T47D (cell line): Measurements from ENCODE around the gene KBTBD13.
A peak's percentile ranks its signal among the peaks of the same experiment; 100 is the strongest.

Experiments used
- DNase-seq, 2 experiments: peaks; one replicate each; pipeline versions ENCODE4 v3.0.0 to v3.0.0-alpha.2; 2011 to 2012; ENCODE audit warnings: low read depth in 1 of 2, low spot score in 1 of 2
- JUND ChIP-seq: IDR thresholded peaks from 2 replicates; pipeline ENCODE4 v1.6.1; 2012; ENCODE audit warnings: low read depth
- in situ Hi-C: cut with HindIII; loops from 2 replicates; pipeline ENCODE4 v1.10.0; 2016; ENCODE audit warnings: low sequenced_read_pairs, low pct_unique_long_range_greater_than_20kb

Gene KBTBD13

DNA sequence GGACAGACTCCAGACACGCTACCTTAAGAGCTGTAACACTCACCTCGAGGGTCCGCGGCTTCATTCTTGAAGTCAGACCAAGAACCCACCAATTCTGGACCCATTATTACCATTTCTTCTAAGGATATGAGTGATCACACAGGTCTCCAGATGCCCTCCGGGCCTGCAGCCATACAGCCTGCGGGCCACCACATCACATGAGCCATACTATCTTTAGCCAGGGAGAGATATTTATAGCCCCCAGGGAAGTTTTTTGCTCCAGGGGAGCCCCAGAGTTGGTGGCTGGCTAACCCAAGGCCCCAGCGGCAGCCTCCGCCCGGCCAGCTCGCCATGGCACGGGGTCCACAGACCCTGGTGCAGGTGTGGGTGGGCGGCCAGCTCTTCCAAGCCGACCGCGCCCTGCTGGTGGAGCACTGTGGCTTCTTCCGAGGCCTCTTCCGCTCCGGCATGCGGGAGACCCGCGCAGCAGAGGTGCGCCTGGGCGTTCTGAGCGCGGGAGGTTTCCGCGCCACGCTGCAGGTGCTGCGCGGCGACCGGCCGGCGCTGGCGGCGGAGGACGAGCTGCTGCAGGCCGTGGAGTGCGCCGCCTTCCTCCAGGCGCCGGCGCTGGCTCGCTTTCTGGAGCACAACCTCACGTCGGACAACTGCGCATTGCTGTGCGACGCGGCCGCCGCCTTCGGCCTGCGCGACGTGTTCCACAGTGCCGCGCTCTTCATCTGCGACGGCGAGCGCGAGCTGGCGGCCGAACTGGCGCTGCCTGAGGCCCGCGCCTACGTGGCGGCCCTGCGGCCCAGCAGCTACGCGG, at the start of gene KBTBD13:
Gene KBTBD13 (plus strand): TSS at position 261 of the 805 bp plus-strand sequence. CDS start 70 bp downstream, at position 331.
- TF ChIP-seq JUND: no peak
- no peak for DNase-seq
- in situ Hi-C loops: no loop called here

DNA sequence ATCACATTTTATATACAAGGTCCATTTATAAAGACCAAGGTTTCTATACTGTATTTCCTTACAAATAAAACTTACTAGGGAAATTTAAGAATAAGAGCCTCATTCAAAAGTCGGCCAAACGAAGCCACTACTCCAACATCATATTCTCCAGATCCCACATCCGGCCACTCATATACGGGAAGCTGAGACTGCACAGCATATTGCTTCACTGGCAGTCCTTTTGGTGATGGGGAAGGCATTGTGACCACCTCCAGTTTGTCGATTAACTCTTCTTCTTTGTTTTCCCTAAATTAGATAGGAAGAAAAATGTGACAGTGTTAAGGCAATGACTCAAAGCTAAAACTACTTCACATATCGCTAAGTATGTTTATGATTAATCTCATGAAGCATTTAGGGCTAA, 49.8 kb upstream of the KBTBD13 start:
- no peak for TF ChIP-seq JUND
- in situ Hi-C loops: no loop called here
- DNase-seq: no peak

DNA sequence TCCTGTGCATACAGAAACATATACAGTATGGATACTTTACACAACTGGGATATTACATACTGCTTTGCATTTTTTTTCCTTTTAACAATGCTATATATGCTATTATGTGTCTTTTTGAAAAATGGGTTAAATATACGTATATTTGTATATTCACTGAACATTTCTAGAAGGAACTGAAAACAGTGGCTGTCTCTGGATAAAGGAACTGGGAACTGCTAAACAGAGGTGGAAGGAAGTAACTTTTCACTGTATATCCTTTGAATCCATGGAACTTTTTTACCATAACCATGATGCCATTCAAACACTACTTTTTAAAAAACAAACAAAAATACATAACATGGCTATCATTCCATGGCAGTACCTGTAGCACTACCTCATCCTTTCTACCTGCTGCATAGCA, 49.0 kb upstream of the KBTBD13 start:
- TF ChIP-seq JUND: no peak
- in situ Hi-C loops: no loop called here
- DNase-seq: no peak

DNA sequence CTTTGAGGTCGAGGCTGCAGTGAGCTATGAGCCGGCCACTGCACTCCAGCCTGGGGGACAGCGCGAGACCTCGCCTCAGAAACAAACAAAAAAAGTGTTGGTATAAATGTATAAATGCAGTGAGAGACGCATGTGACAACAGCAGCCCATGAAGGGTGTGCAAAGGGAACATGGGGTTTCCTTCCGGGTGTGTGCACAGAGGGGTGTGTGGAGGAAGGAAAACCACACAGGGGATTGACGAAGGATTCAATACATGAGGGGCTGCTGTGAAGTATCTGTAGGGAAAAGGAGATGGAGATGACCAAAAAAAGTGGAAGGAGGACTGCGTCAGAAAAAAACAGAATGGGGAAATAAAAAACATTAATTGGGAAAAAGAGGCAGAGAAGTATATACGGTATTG, 48.2 kb upstream of the KBTBD13 start:
- in situ Hi-C loops: no loop called here
- no peak for TF ChIP-seq JUND
- no peak for DNase-seq

DNA sequence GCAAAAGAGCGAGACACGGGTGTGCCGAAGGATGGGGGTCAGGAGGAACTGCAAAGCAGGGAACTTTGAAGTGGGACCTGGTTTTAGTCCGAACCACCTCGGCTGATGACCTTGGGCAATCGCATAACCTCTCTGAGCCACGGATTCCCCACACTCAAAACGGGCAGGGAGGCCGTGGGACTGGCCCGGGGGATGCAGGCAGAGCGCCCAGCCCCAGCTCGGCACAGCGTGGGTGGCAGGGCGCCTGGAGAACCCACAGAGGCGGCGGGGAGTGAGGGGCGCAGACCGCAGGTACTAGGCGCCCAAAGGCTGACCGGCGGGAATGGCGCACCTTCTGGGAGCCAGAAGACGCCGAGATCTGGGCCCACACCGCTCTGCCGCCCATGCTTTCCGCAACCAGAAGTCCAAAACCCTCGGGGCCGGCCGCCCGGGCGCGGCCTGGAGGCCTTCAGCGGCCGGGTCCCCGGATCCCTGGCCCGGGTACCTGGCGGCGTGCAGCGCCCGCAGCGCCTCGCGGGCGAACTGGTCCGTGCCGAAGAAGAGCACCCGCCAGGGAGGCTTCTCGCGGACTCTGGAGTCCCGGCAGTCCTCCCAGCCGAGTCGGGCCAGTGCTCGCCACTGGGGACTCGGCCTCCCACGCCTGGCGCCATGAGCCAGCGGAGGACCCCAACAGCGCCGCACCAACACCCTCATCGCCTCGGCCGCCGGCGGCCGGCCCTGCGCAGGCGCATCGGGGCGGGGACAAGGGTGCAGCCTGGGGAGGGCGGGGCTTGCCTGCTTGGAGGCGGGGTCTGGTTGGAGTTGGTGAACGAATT, 47.4 kb upstream of the KBTBD13 start, which contains the start of gene MTFMT:
Gene MTFMT (minus strand): TSS at position 719 of the 815 bp plus-strand sequence. CDS start 26 bp downstream, at position 693.
- no peak for TF ChIP-seq JUND
- peak; percentile 82 to 94 for DNase-seq
- in situ Hi-C loops: no loop called here

DNA sequence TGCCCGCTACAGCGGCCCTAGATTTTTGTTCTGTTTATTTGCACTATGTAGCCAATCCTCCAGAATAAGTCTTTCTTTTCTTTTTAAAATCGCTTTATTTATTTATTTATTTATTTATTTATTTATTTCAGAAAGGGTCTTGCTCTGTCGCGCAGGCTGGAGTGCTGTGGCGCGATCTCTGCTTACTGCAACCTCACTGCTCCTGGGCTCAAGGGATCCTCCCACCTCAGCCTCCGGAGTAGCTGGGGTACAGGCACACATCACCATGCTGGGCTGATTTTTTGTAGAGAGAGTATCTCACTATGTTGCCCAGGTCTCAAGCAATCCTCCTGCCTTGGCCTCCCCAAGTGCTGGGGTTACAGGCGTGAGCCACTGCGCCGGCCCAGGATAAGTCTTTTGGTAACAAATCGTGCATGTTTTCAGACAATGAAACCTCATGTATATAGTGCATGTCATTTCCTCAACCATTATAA, 46.8 kb upstream of the KBTBD13 start:
- TF ChIP-seq JUND: no peak
- no peak for DNase-seq
- in situ Hi-C loops: no loop called here

GRCh38 chr15:65032801-65033537, 43.6 kb upstream of the KBTBD13 start:
- TF ChIP-seq JUND: no peak
- in situ Hi-C loops: no loop called here

GRCh38 chr15:65033659-65034269, 42.8 kb upstream of the KBTBD13 start:
- TF ChIP-seq JUND: no peak
- peak in 1 of 2 experiments; percentile 41 for DNase-seq
- in situ Hi-C loops: no loop called here

More at GRCh38 chr15:65032801-65033537, 43.6 kb upstream of the KBTBD13 start:
- peak; percentile 30 to 85 for DNase-seq

GRCh38 chr15:65034719-65035118, 41.8 kb upstream of the KBTBD13 start:
- in situ Hi-C loops: no loop called here
- DNase-seq: no peak
- no peak for TF ChIP-seq JUND

DNA sequence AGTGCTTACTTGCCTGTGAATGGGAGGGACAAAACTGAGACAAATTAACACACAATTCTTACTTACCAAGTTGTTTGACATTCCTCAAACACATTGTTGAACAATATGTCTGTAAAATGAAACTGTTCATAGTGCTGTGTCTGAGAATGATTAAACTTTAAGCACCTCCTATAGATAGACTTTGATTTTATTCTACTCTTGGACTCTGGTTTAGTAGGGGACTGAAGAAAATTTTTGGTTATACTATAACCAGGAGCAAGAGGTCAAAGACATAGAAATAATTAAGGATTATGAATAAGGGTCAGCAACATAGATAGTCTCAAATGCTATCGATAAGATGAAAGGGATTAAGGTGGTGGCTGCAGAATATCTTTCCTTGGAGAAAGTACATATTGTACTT, 39.2 kb upstream of the KBTBD13 start:
- no peak for TF ChIP-seq JUND
- in situ Hi-C loops: no loop called here

DNA sequence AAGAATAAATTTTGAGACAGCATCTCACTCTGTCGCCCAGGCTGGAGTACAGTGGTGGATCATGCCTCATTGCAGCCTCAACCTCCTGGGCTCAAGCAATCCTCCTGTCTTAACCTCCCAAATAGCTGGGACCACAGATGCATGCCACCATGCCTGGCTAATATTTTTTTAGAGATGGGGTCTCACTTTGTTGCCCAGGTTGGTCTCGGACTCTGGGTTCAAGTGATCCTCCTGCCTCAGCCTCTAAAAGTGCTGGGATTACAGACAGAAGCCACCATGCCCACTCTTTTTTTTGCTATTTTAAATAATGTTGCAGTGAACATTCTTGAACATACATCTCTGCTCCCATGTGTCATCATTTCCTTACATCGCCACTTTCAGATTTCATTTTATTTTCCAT, 38.1 kb upstream of the KBTBD13 start:
- TF ChIP-seq JUND: no peak
- in situ Hi-C loops: no loop called here
- DNase-seq: no peak

More for the DNA sequence above, 39.2 kb upstream of the KBTBD13 start:
- DNase-seq: no peak

- TF ChIP-seq JUND: no peak
- DNase-seq: no peak
- in situ Hi-C loops: no loop called here
These were observed 37.7 kb upstream of the KBTBD13 start for GRCh38 chr15:65038836-65039235.
